Caco-2 (cell line): Measurements from ENCODE around the gene COL5A2. TPM values are rescaled to one million over a fixed set of nuclear protein-coding genes. Genes with fewer than 3 reads are reported as not detected.

Experiments
- BruUV-seq: library from RNA; stranded (reverse); fragments of 400-500 nt; replicated peaks from 2 replicates; lab custom pipeline; 2021; lab: Mats Ljungman, UMichigan
- CTCF ChIA-PET: fragments of 300-600 bp; sonication (Branson Sonifier 250); formaldehyde crosslinking; loops from one replicate; lab custom pipeline; 2022; ENCODE audit warnings: antibody characterized with exemption; lab: Charles Lee
- POLR2A ChIA-PET: fragments of 300-600 bp; sonication (Branson Sonifier 250); formaldehyde crosslinking; loops from one replicate; lab custom pipeline; 2022; ENCODE audit warnings: antibody characterized with exemption; lab: Charles Lee
- DNase-seq, 2 experiments: peaks; one replicate each; pipeline versions ENCODE4 v3.0.0 to v3.0.0-alpha.2; 2020 to 2022
- H3K27me3 ChIP-seq: replicated peaks from 2 replicates; pipeline ENCODE4 v1.6.0; 2011; ENCODE audit warnings: low read length; ENCODE audit not compliant: control insufficient read depth, insufficient read depth
- H3K36me3 ChIP-seq: 2 replicates; pipeline ENCODE4 v1.5.1; 2011; ENCODE audit warnings: low read length; ENCODE audit not compliant: control insufficient read depth, insufficient read depth
- H3K4me1 ChIP-seq: fragments of 250-450 bp; sonication (Bioruptor Pico); 2 replicates; pipeline ENCODE4 v1.5.1; 2020; ENCODE audit warnings: mild to moderate bottlenecking
- H3K4me3 ChIP-seq: 2 replicates; pipeline ENCODE4 v1.5.1; 2011; ENCODE audit warnings: low read depth, mild to moderate bottlenecking, control low read depth, low read length
- H3K9me3 ChIP-seq: fragments of 250-450 bp; sonication (Bioruptor Pico); 2 replicates; pipeline ENCODE4 v1.5.1; 2020; ENCODE audit warnings: mild to moderate bottlenecking, moderate library complexity
- H3K27ac Mint-ChIP-seq: one replicate; pipeline ENCODE4 v1.8.0; 2022; ENCODE audit warnings: mixed read lengths; ENCODE audit not compliant: unreplicated experiment
- H3K27me3 Mint-ChIP-seq: one replicate; pipeline ENCODE4 v1.8.0; 2022; ENCODE audit warnings: mixed read lengths; ENCODE audit not compliant: insufficient read depth, unreplicated experiment
- H3K36me3 Mint-ChIP-seq: one replicate; pipeline ENCODE4 v1.8.0; 2022; ENCODE audit warnings: mild to moderate bottlenecking, mixed read lengths; ENCODE audit not compliant: insufficient read depth, unreplicated experiment
- H3K4me1 Mint-ChIP-seq: one replicate; pipeline ENCODE4 v1.8.0; 2022; ENCODE audit warnings: low read depth, mixed read lengths; ENCODE audit not compliant: unreplicated experiment
- H3K4me3 Mint-ChIP-seq: one replicate; pipeline ENCODE4 v1.8.0; 2022; ENCODE audit warnings: mild to moderate bottlenecking, moderate library complexity, mixed read lengths; ENCODE audit not compliant: unreplicated experiment
- H3K9me3 Mint-ChIP-seq: one replicate; pipeline ENCODE4 v1.8.0; 2022; ENCODE audit warnings: mixed read lengths; ENCODE audit not compliant: unreplicated experiment
- intact Hi-C: fragments of 100-400 bp; cut with micrococcal nuclease; formaldehyde crosslinking; loops from one replicate; pipeline ENCODE4 v1.10.0; 2022; ENCODE audit not compliant: unreplicated experiment
- total RNA-seq: library from RNA; stranded (reverse); gene quantifications from 2 replicates; pipeline ENCODE4 v1.2.3, GENCODE V29; 2022
- TF ChIP-seq, protein P1 (sequence below), 2 experiments: fragments of 200-600 bp in 1 of 2; IDR thresholded peaks; 1 replicate in 1 of 2; 2 replicates in 1 of 2; pipeline versions ENCODE4 v1.5.1 to v1.8.0; 2011 to 2022; ENCODE audit warnings: antibody characterized with exemption in 1 of 2, control low read depth in 1 of 2, inconsistent platforms in 1 of 2, low read depth in 1 of 2, low read length in 1 of 2, mild to moderate bottlenecking in 1 of 2, moderate library complexity in 1 of 2; ENCODE audit not compliant: insufficient read depth in 1 of 2, severe bottlenecking in 1 of 2, unreplicated experiment in 1 of 2

The COL5A2 gene
- total RNA-seq, 1 experiment from 2014 or later = 244 TPM

DNA sequence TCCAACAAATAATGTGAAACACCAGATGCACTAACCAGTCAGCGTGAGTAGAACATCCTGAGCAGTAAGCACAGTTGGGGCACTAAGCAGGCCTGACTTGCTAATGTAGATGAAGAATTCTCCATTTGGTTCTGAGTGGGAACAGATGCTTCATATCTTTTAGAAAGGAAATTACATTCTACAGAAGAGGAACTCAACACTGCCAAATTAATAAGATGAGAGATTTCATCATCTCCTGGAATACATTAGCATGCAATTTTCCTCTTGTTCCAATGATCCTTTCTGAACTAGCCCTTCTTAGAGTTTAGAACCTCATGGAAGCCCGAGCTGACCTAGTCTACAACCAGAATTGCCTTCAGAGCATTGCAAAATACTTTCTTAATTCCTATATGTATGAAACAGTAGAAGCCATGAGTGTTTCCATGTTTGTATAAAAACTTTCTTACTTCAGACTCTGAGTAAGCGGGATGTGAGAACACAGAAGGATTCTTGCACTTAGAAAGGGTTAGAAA lies 34.8 kb downstream of the COL5A2 start:
- H3K36me3 ChIP-seq = no peaks in the 10 kb centered on the region; the same call in 1 of the 2 replicates
- peaks cover 12% of the 10 kb centered on the region for H3K4me1 ChIP-seq
- Mint-ChIP-seq H3K4me3 (no peak overlapping the region), H3K27me3 (no peaks in the 10 kb centered on the region), H3K9me3 (peaks cover 9% of the 10 kb centered on the region), H3K27ac (no peak overlapping the region), H3K4me1 (peaks cover 20% of the 10 kb centered on the region), H3K36me3 (no peaks in the 10 kb centered on the region)
- POLR2A ChIA-PET = no interaction called here
- TF ChIP-seq, protein P1, sequence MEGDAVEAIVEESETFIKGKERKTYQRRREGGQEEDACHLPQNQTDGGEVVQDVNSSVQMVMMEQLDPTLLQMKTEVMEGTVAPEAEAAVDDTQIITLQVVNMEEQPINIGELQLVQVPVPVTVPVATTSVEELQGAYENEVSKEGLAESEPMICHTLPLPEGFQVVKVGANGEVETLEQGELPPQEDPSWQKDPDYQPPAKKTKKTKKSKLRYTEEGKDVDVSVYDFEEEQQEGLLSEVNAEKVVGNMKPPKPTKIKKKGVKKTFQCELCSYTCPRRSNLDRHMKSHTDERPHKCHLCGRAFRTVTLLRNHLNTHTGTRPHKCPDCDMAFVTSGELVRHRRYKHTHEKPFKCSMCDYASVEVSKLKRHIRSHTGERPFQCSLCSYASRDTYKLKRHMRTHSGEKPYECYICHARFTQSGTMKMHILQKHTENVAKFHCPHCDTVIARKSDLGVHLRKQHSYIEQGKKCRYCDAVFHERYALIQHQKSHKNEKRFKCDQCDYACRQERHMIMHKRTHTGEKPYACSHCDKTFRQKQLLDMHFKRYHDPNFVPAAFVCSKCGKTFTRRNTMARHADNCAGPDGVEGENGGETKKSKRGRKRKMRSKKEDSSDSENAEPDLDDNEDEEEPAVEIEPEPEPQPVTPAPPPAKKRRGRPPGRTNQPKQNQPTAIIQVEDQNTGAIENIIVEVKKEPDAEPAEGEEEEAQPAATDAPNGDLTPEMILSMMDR (IDR thresholded peaks at IDR 0.05; ENCODE audit: insufficient read depth in 1 of 2, low read depth in 1 of 2, low read length in 1 of 2, severe bottlenecking in 1 of 2, unreplicated experiment in 1 of 2) = no peak
- no TSS peak for BruUV-seq
- H3K27me3 ChIP-seq = no peaks in the 10 kb centered on the region
- intact Hi-C loops = no loop called here
- H3K4me3 ChIP-seq = no peak overlapping the region
- DNase-seq = no peak
- no peaks in the 10 kb centered on the region for H3K9me3 ChIP-seq
- CTCF ChIA-PET = no interaction called here

DNA sequence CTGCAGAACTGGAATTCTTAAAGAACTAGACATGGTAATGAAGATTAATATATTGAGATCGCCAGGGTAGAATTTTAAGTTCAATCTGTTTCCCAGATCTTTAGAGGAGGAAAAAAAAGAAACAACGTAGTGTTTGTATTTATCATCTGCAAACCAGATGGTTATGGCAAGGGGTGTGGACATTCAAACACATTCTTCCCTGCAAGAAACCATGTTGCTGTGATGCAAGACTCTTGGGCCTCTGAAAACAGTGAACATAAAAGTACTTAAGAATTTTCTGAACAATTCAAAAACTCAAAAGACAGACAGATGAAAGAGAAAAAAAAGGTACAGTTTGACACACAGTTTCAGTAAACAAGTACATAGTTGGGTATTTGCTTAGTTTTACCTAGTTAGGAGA lies 35.6 kb downstream of the COL5A2 start:
- no peaks in the 10 kb centered on the region; the same call in 1 of the 2 replicates for H3K36me3 ChIP-seq
- BruUV-seq = no TSS peak
- intact Hi-C loops = loop anchor here (1.0 kb wide), 6 partner anchors 35 to 268 kb away; partner anchors contain the start of gene COL5A2
- no peak overlapping the region for H3K4me3 Mint-ChIP-seq
- no peak for DNase-seq
- peaks cover 12% of the 10 kb centered on the region for H3K4me1 ChIP-seq
- CTCF ChIA-PET = no interaction called here
- no peaks in the 10 kb centered on the region for H3K9me3 ChIP-seq
- peaks cover 20% of the 10 kb centered on the region for H3K4me1 Mint-ChIP-seq
- peak overlapping the region; percentile 17 for H3K27ac Mint-ChIP-seq
- peaks cover 6% of the 10 kb centered on the region for H3K36me3 Mint-ChIP-seq
- H3K4me3 ChIP-seq = no peak overlapping the region
- TF ChIP-seq, protein P1 (IDR thresholded peaks at IDR 0.05; ENCODE audit: insufficient read depth in 1 of 2, low read depth in 1 of 2, low read length in 1 of 2, severe bottlenecking in 1 of 2, unreplicated experiment in 1 of 2) = no peak
- no peaks in the 10 kb centered on the region for H3K27me3 Mint-ChIP-seq
- peaks cover 9% of the 10 kb centered on the region for H3K9me3 Mint-ChIP-seq
- no peaks in the 10 kb centered on the region for H3K27me3 ChIP-seq
- POLR2A ChIA-PET = no interaction called here

DNA sequence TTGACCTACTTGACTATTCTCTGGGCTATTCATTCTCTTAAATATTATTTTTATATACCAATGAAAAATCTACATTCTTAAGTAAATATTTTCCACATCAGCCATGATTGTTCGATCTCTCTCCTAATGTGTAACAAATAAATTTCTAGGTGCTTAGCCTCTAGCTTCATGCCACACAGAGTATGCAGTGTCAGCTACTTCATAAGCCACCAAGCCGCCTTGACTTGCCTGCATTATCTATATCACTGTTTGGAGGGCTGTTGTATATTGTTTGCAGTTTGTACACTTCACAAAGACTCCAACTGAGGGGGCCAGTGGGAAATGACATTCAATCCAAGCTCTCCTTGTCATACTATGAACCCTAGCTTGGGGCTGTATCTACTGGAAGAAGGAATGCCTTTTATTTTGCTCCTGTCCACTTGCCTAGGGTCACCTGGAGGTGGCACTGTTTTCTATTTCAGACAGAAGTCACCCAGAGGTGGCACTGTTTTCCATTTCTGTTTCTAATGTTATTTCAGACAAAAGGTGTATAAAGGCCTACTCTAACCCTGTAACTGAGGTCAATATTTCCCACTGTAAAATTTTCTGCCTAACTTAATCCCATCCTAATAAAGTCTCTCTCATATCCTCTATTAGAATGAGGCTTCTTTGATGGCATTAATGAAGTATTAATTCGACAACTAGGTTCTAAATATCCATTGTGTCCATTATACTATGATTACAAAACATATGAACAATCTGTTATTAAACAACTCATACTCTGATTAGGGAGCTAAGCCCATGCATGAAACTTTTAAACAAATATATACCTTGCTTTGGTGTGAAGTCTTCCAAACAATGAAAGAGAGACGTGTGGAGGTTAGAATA lies 36.4 kb downstream of the COL5A2 start:
- no peaks in the 10 kb centered on the region for H3K27me3 Mint-ChIP-seq
- H3K36me3 ChIP-seq = no peaks in the 10 kb centered on the region; the same call in 1 of the 2 replicates
- no peak overlapping the region for H3K4me3 Mint-ChIP-seq
- no peaks in the 10 kb centered on the region for H3K27me3 ChIP-seq
- CTCF ChIA-PET = interaction anchor here (0.6 to 2.4 kb wide), 18 partner anchors 9 to 285 kb away, joined by 3 to 28 read pairs (median 4); partner anchors contain the start of gene COL5A2
- BruUV-seq = no TSS peak
- DNase-seq = peak; percentile 75 to 80
- H3K36me3 Mint-ChIP-seq = peaks cover 6% of the 10 kb centered on the region
- POLR2A ChIA-PET = no interaction called here
- H3K9me3 ChIP-seq = no peaks in the 10 kb centered on the region
- H3K4me1 ChIP-seq = peaks cover 12% of the 10 kb centered on the region
- H3K4me1 Mint-ChIP-seq = peaks cover 20% of the 10 kb centered on the region
- peaks cover 3% of the 10 kb centered on the region for H3K9me3 Mint-ChIP-seq
- intact Hi-C loops = loop anchor here (1.0 kb wide), 6 partner anchors 36 to 269 kb away; partner anchors contain the start of gene COL5A2
- H3K4me3 ChIP-seq = no peak overlapping the region
- H3K27ac Mint-ChIP-seq = peak overlapping the region; percentile 17
- TF ChIP-seq, protein P1 (IDR thresholded peaks at IDR 0.05; ENCODE audit: insufficient read depth in 1 of 2, low read depth in 1 of 2, low read length in 1 of 2, severe bottlenecking in 1 of 2, unreplicated experiment in 1 of 2) = peak; percentile 93 to 99
